Activated CD4-positive, CD25-positive, alpha-beta regulatory T cell treated with anti-CD3 and anti-CD28 coated beads, Interleukin-2, amount 50 U/mL, for 16 hours (primary cell): Measurements from ENCODE around the gene P4HTM.
A peak's percentile ranks its signal among the peaks of the same experiment; 100 is the strongest.

Experiments
- DNase-seq: peaks from one replicate; pipeline ENCODE4 v3.0.0-alpha.2; 2020; ENCODE audit warnings: low read depth, low spot score

P4HTM gene, protein sequence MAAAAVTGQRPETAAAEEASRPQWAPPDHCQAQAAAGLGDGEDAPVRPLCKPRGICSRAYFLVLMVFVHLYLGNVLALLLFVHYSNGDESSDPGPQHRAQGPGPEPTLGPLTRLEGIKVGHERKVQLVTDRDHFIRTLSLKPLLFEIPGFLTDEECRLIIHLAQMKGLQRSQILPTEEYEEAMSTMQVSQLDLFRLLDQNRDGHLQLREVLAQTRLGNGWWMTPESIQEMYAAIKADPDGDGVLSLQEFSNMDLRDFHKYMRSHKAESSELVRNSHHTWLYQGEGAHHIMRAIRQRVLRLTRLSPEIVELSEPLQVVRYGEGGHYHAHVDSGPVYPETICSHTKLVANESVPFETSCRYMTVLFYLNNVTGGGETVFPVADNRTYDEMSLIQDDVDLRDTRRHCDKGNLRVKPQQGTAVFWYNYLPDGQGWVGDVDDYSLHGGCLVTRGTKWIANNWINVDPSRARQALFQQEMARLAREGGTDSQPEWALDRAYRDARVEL

DNA sequence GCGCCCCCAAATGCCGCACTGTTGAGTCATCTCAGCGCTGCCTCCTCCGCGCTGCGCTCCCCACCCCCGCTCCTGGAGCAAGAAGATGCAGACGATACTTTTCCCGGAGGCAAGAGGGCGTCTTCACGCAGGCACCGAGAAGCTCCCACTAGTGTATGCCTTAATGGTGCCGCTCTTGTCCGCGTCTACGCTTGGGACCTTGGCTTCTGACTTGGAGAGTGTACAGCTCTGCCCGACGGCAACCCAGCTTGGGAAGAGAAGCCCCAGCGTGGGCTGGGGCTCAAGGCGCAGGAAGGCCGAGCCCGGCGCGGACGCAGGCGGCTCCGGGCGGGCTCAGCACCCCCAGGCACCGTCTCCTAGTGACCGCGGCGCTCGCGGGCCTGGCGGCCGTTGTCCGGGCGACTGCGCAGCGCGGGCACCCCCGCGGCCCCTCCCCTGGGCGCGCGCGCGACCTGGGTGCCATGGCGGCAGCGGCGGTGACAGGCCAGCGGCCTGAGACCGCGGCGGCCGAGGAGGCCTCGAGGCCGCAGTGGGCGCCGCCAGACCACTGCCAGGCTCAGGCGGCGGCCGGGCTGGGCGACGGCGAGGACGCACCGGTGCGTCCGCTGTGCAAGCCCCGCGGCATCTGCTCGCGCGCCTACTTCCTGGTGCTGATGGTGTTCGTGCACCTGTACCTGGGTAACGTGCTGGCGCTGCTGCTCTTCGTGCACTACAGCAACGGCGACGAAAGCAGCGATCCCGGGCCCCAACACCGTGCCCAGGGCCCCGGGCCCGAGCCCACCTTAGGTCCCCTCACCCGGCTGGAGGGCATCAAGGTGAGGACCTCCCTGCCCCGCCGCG is at the start of gene P4HTM:
Gene P4HTM (plus strand): TSS at position 446 of the 840 bp plus-strand sequence. CDS start 16 bp downstream, at position 462.
- DNase-seq: peak; percentile 44

DNA sequence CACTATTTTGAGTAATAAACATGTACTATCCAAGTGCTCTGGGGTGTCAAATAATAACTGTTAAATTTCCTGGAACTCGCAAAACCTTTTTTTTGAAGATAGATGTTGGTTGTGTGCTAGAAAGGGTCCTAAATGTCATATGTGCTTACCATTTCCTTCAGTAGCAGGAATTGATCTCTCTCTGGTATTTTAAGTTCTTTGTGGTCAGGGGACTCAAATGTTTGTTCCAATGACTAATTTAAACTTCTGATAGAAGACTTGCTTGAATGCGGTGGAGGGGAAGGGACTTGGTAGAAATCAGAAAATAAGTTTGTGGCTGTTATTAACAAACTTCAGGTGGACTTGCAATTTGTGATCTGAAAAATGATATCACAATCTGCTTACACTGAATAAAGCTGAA is 44.6 kb upstream of the P4HTM start:
- no peak for DNase-seq

DNA sequence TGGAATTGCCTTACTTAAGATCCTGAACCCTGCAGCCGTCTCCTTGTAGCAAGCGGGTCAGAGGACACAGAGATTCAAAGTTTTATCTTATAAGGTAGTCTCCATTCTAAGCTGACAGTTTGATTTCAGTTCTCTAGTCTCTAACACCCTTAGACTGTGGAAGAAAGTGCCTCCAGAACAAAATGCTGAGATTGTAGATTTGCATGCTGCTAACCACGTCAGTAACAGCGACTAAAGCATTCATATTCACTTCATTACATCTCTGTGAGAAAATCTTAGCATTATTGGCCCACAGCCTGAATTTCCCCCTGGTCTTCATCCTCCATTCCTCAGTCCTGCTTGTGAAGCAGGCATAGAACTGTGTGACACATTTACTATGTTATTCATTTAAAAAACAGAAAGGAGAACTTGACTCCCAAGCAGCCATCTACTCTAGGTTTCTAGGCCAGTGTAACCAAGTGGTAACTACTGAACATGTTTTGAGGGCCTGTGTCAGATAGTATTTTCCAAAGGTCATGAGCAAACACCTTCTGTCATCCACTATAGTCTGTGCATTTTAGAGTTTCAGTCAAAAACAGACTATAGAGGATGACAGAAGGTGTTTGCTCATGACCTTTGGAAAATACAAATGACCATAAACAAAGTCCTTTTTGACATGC is 44.0 kb upstream of the P4HTM start:
- no peak for DNase-seq

DNA sequence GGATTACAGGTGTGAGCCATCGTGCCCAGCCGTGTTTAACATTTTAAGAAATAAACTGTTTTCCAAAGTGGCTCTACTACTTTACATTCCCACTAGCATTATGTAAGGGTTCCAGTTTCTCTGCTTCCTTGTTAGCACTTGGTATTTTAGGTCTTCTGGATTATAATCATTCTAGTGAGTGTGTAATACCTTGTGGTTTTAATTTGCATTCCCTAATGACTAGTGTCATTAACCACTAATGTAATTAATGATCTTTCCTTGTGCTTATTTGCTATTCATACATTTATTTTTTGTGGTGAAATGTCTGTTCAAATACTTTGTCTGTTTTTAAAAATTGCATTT is 40.7 kb upstream of the P4HTM start:
- DNase-seq: no peak

DNA sequence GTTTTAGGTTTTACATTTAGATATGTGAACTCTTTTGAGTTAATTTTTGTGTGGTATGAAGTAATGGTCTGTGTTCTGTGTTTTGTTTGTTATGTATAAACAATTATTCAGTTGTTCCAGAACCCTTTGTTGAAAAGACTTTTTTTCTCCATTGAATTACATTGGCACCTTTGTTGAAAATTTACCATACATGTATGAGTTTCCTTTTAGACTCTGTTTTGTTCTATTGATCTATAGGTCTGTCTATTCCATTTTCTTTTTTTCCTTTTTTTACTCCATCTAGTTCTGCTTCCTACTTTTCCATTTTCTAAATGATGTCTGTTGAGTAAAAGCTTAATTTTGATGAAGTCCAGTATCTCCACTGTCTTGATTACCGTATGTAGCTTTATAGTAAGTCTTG is 40.0 kb upstream of the P4HTM start:
- DNase-seq: no peak

DNA sequence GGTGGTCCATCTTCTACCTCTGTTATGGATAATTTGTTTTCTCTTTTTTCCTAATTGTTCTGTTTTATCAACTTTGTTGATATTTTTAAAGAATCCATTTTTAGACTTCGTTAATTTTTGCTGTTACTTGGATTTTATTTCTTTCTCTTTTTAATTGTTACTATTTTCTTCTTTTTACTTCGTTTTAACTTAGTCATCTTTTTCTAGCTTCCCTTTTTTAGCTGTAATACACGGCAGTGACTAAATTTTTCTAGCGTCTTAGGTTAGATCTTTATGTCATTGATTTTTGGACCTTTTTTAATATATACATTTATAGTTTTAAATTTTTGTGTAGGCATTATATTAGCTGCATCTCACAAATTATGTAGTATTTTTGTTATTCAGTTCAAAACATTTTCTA is 38.3 kb upstream of the P4HTM start:
- DNase-seq: no peak

DNA sequence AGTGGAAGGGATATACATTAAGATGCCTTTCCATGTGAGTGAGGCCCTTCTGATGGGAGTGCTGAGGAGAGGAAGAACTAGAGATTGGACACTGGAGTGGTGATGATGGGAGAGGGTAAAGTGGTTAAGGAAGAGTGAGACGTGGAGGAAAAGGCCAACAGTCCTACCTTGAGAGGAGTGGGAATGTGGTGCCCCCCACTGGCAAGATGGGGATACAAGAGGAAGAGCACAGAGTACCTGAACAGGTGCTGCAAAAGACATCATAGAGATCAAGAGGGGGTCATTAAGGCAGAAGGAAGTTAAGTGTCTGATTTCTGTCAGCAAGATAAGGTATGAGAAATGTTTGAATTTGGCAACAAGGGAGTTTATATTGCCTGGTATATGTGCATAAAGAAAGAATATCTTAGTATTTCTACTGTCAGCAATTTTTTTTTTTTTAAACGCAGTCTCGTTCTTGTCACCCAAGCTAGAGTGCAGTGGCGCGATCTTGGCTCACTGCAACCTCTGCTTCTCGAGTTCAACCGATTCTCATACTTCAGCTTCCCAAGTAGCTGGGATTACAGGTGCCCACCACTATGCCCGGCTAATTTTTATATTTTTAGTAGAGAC is 37.4 kb upstream of the P4HTM start:
- DNase-seq: peak; percentile 14

DNA sequence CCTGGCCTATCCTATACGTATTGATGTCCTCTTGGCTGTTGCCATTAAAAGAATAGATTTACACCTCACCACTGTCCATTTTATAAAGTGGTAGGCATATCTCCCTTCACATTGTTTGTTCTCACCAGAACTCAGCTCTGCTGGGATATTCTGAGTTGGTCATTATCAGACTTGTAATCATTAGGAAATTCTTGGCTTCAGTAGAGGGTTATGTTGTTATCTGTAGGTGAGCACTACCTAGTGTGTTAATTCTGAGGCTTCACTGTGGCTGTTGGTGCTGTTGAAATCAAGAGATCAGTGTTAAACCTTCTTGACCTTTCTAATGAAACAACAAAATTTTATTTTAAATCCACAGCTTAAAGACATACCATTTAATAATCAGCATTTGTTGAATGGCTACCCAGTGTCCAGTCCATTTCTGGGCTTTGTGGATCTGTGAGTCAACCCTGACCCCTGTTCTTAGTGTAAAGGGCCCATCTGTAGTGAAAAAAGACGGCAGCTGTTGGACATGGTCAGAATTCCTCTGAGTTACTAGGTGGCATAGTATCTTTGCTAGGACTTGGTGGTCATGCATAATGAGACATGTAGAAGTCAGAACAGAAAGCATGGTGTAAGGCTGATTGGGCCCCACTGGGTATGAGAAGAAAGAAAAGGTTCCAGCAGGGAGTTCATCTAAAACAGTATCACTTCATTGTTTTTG is 32.9 kb upstream of the P4HTM start:
- DNase-seq: no peak

DNA sequence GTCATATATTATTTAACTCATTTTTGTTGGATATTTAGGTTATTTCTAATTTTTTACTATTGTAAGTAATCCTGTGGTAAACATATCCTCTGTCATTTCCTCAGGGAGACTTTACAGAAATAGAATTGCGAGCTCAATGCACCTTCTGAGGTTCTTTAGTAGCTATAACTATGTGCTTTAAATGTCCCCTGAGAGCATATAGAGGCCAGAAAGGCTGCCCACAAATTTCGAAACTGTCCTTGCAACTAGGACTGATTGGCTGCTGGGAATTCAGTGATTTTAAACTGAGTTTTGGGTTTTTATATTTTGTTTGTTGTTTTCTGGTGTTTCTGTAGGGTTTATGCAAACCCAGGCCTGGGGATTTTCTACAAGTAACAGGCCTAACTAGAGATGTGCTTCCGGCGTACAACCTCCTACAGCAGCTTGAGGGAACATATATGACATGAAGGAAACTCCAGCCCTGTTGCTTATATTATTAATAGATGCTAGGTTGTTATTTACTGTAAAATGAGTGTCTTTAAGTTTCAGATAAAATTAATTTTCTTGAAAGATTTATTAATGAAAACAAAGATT is 29.1 kb upstream of the P4HTM start:
- DNase-seq: no peak

DNA sequence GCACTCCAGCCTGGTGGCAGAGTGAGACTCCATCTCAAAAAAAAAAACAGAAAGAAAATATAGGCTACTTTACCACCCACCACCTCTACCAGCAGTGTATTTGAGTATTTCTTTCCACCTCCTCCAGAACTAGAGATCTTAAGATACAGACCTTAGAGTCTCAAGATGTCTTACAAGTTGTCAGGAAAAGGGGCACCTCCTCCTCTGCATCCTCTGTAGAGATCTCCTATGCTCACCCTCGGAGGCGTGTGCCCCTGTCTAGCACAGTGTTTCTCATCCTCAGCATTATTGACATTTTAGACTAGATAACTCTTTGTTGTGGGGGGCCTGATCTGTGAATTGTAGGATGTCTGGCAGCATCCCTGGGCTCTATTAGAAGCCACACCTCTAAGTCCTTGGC is 27.7 kb upstream of the P4HTM start:
- DNase-seq: no peak

DNA sequence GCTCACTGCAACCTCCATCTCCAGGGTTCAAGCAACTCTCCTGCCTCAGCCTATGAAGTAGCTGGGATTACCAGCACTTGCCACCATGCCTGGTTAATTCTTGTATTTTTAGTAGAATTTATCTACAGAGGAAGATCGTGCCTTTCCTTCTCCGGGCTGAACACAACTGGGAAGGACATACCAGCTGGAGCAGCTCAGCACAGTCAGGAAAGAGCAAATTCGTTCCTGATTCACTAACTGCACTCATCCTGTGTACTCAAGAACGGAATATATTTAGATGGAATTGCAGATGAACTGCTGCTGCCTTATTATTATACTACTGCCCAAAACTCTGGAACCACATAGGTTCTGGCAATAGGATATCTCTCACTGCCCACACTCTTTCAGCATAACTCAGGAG is 27.1 kb upstream of the P4HTM start:
- DNase-seq: no peak

DNA sequence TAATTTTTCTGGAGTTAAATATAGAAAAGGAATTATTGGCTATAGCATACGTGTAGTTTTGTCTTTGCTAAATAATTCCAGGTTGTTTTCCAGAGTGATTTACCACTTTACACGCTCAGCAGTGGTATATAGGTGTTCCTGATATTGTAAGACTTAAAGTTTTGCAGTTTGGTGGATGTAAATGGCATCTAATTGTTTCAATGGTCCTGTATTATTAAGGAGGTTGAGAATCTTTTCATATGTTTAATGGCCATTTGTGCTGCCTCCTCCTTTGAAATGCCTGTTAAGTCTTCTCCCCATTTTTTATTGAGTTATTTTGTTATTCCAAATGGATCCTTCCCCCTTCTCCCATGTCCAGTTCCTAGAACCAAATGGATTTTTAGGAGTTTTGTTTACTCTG is 26.4 kb upstream of the P4HTM start:
- DNase-seq: no peak

DNA sequence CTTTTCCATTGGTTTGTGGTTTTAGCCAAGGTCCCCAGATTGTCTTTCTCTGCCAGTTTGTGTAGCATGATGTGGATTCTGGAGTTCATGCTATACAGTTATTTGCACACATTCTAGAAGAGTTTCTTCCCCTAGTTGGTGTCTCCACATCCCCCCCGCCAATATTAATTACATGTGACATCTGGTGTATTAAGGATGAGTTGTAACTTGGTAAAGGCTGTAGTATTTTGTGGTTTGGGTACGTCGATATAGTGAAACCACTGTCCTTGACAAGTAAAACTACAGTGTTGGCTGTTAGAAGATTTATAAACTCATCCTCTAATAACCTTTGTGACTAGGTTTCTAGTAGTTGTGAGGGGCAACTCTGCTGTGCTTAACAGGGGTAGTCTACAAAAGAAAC is 23.7 kb upstream of the P4HTM start:
- no peak for DNase-seq

DNA sequence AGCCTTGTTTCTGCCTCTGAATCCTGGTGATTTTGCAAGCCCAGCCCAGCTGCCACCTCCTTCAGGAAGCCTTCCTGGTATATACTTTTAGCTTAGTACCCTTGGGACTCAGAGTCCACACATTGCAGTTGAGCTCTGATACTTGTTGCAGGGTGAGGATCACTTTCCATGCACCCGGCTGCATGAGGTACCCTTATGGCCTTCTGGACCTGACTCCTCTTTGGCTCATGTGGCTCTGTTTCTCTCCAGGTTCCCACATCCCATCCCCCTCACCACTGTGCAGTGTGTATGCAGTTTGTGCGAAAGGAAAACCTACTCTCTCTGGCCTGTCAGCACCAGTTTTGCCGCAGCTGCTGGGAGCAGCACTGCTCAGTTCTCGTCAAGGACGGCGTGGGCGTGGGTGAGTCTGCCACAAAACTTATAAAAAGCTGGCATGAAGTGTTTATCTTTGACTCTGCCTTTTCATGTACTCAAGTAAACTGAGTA is 23.1 kb upstream of the P4HTM start:
- DNase-seq: no peak

DNA sequence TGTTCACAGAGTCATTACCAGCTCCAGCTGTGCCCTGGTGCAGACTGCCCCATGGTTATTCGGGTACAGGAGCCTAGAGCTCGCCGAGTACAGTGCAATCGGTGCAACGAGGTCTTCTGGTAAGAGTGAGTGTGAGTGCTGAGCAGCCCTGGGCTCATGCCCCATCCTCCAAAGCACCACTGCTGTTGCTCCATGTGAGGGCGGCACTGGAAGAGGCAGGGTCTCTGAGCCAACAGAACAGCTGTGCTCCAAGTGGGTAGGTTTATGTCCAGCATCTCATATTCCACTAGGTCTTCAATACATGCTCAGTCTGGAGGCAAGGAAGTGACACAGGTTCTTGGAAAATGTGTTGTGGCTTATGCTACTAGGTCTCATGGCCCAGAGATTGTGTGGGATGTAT is 19.5 kb upstream of the P4HTM start:
- DNase-seq: no peak

DNA sequence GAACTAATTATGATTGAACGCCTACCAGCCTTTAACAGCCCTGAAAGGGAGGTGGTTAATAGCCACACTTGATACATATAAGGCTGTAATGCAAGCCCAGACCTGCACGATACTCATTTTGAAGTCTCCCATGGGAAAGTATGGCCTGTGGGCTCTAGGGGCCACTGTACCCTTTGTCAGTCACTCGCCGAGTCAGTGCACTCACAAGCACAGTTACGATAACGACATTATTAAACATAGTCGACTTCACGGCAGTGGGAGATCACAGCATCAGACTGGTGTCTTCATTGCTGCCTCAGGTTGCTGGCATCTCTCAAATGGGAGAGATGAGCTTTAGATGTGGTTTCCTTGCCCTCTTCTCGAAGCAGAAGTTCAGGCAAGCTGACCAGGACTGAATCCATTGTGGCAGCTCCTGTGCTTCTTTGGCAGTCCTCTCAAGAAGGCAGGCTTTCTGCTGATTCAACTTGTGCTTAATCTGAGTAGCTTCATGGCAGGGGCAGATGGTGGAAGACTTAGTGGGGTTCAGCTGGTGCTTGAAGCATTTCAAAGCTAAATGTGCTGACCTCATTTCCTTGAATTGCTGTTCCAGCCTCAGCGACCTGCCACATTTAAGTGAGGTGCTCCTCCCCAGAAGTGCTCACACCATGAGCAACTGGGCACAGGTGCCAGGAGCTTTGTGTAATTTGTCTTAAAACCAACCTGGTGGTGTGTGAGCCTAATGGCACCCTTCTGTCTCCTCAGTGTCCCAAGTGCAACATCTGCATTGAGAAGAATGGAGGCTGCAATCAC is 15.8 kb upstream of the P4HTM start:
- no peak for DNase-seq

DNA sequence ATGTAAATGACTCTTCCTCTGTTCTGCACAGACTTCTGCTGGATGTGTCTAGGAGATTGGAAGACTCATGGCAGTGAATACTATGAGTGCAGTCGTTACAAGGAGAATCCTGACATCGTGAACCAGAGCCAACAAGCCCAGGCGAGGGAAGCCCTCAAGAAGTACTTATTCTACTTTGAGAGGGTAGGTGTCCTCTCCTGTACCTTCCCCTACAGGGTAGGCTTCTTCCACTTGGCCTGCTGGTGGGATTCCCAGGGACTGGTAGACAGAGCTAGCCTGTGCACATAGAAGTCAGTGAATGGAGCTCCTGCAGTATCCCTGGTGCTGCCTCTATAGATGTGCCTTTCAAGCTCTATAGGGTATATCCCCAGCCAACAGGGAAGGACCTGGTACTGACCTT is 10.6 kb upstream of the P4HTM start:
- DNase-seq: no peak

DNA sequence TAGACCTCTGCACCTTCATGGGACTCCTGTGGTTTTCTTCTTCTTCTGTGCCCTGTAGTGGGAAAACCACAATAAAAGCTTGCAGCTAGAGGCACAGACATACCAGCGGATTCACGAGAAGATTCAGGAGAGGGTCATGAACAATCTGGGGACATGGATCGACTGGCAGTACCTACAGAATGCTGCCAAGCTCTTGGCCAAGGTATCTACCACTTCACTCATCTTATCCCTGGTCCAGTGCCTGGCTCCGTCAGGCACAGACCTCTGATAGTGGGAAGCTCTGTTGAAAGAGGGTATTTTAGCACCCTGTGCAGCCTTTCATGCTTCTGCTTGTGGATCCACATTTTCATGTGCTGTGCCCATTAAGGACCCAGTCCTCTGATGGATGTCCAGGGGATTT is 9.7 kb upstream of the P4HTM start:
- no peak for DNase-seq

DNA sequence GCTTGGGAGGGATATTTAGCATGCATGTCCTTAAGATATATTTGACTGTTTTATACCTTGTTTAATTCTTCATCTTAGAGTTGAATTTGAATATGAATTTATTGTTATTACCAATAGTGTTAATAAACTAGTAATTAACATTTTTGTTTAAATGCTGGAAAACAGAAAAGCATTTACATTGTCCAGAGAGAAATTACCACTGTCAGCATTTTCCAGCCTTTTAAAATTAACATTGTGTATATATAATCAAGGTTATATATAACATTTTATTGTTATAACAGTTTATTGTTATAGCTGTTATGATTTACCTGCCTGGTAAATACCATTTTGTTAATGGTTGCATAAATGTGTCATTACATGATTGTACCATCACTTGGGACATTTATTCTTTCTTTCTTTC is 8.0 kb upstream of the P4HTM start:
- DNase-seq: no peak

DNA sequence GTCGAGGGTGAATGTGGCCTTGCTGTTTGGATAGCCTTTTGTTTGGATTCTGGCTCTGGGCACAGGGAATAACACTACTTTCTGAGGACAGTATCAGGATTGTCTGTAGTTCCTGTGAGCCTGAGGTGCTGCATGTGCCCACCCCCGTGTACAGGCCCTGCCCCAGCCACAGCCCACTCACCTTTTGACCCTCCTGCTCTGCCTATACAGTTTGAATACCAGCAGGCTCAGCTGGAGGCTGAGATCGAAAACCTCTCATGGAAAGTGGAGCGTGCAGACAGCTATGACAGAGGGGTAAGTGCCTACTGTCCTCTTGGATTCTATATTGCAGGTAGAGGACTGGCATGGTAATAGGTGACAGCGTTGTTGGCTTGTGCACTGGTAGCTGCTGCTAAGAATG is 7.4 kb upstream of the P4HTM start:
- no peak for DNase-seq
